SK-N-MC (cell line): ENCODE data around the gene RECQL5.

Experiments
- DNase-seq: peaks from one replicate; pipeline ENCODE4 v3.0.0-alpha.2; 2011; ENCODE audit warnings: low read depth, low spot score
- H3K27ac ChIP-seq: fragments of 200-600 bp; sonication (generic); 2 replicates; pipeline ENCODE4 v1.5.1; 2016; ENCODE audit warnings: mixed run types
- H3K36me3 ChIP-seq: fragments of 200-600 bp; sonication (generic); 2 replicates; pipeline ENCODE4 v1.6.1; 2017; ENCODE audit warnings: antibody characterized with exemption, low read length, mixed read lengths; ENCODE audit not compliant: insufficient read depth
- H3K4me3 ChIP-seq: fragments of 200-600 bp; sonication (generic); 2 replicates; pipeline ENCODE4 v1.5.1; 2016
- H3K9ac ChIP-seq: fragments of 200-600 bp; sonication (generic); 2 replicates; pipeline ENCODE4 v1.8.0; 2017; ENCODE audit warnings: mixed run types, mixed read lengths; ENCODE audit not compliant: insufficient read length
- H3K9me3 ChIP-seq: fragments of 200-600 bp; sonication (generic); 2 replicates; pipeline ENCODE4 v1.6.1; 2017; ENCODE audit warnings: low read depth, mild to moderate bottlenecking, antibody characterized with exemption, low read length, moderate library complexity, mixed read lengths
- EZH2 ChIP-seq: fragments of 200-600 bp; sonication (generic); IDR thresholded peaks from one replicate; pipeline ENCODE4 v1.6.1; 2017; ENCODE audit warnings: antibody characterized with exemption
- FOXP2 ChIP-seq: optimal IDR thresholded peaks from 2 replicates; pipeline ENCODE3; 2011; ENCODE audit warnings: mild to moderate bottlenecking, moderate library complexity; ENCODE audit not compliant: insufficient read depth; ENCODE audit errors: extremely low read length, control extremely low read depth
- POLR2AphosphoS5 ChIP-seq: IDR thresholded peaks from 2 replicates; pipeline ENCODE4 v1.6.1; 2012; ENCODE audit warnings: mild to moderate bottlenecking, low read depth, low read length, borderline replicate concordance

The RECQL5 gene

DNA sequence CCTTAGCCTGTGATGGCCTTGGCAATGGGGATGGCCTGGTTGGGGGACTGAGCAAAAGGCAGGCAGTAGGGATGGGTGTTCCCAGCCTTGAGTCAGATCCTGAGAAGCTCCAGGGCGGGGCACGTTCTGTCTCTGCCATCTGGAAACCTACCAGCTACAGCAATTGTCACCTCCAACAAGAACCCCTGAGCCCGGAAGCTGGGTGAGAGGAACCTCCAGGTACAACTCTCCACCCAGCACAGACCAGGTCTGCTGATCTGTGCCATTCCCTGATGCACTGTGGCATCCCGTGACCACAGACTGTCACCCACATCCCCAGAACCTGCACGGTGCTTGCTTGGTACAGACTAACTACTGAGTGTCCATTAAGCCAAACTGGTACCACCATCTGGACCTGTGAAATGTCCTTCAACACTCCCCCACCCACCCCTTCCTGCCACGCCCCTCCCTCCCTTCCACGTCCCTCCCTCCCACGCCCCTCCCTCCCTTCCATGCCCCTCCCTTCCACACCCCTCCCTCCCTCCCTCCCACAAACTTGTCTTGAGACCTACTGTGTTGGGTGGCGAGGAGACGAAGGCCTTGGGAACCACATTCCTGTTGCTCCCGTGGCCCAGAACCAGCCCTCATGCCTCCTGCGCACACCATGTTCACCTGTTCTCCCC, 62.8 kb downstream of the RECQL5 start:
- TF ChIP-seq EZH2 (no peak), FOXP2 (no peak), POLR2AphosphoS5 (no peak)
- DNase-seq = no peak
- Histone ChIP-seq H3K9ac (no peak overlapping the region), H3K9me3 (no peaks in the 10 kb centered on the region), H3K27ac (no peak overlapping the region), H3K36me3 (no peaks in the 10 kb centered on the region), H3K4me3 (no peak overlapping the region)

DNA sequence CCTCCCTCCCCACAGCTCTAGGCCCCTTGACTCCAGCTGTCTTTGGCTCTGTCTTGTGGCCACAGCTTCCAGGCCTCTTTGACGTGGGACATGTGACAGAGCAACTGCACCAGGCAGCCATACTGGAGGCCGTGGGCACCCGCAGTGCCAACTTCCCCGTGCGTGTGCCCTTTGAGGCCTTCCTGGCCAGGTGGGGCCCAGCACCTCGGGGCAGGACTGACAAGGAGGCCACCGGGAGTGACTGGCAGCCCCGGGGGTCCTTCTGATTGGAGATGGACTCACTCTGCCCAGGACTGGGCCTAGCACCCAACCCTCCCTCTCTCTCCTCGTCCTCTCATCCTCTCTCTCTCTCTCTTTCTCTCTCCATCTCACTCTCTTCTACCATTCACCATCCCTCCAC, 63.8 kb downstream of the RECQL5 start:
- Histone ChIP-seq H3K4me3 (no peak overlapping the region), H3K27ac (no peak overlapping the region), H3K36me3 (no peaks in the 10 kb centered on the region)

DNA sequence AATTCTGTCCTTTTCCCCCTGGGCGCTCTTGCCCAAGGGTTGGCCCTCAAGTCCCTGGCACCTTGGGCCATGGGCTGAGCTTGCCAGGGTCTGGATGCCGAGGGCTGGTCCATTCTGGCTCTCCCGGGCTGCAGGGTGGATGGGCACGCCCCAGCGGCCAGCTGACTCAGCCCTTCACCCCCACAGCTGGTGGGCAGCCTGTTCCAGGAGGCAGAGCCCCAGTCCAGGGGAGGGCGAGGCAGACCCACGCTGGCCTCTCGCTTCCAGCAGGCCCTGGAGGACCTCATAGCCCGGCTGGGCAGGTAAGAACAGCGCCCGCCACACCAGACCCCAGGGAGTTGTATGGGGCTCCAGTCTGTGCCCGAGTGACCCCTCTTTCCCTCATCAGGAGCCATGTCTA, 64.3 kb downstream of the RECQL5 start:
- no peak for TF ChIP-seq POLR2AphosphoS5
- no peak for TF ChIP-seq EZH2
- no peak for TF ChIP-seq FOXP2
- Histone ChIP-seq H3K36me3 (no peaks in the 10 kb centered on the region), H3K9ac (no peak overlapping the region), H3K9me3 (no peaks in the 10 kb centered on the region), H3K27ac (no peak overlapping the region), H3K4me3 (no peak overlapping the region)
- no peak for DNase-seq

More for the DNA sequence above, 63.8 kb downstream of the RECQL5 start:
- TF ChIP-seq POLR2AphosphoS5 = no peak
- TF ChIP-seq FOXP2 = no peak
- TF ChIP-seq EZH2 = no peak
- H3K9ac ChIP-seq = no peak overlapping the region
- DNase-seq = no peak
- H3K9me3 ChIP-seq = no peaks in the 10 kb centered on the region

DNA sequence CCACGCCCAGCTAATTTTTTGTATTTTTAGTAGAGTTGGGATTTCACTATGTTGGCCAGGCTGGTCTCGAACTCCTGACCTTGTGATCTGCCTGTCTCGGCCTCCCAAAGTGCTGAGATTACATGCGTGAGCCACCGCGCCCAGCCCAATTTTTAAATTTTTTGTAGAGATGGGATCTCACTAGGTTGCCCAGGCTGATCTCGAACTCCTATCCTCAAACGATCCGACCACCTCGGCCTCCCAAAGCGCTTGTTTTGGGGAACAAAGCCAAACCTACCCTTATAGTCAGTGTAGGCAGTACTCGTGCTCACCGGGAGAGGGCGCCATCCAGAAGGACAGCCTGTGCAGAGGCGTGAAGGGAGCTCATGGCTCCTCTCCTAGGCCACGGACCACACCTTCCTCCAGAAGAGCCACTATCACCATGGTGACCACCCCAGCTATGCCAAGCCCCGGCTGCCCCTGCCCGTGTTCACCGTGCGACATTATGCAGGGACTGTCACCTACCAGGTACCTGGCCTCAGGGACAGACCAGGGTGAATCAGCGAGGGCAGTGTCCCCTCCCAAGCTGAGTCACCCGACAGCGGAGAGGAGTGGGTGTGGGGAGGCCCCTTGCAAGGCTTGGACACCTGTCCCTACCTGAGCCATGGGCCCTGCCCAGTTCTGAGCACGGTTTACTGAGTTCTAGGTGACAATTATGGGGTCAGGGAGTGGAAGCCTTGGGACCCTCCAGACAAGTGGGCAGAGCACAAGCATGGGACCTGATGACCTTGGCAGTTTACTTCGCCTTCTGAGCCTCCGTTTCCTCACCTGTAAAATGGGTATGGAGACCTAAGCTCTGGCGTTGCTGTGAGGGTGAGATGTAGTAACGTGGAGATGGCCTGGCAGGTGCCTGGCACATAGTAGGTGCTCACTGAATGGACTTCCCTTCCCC, 65.6 kb downstream of the RECQL5 start:
- Histone ChIP-seq H3K36me3 (no peaks in the 10 kb centered on the region), H3K9me3 (no peaks in the 10 kb centered on the region), H3K9ac (no peak overlapping the region), H3K4me3 (no peak overlapping the region), H3K27ac (no peak overlapping the region)
- no peak for DNase-seq
- no peak for TF ChIP-seq EZH2
- TF ChIP-seq POLR2AphosphoS5 = no peak
- TF ChIP-seq FOXP2 = no peak

DNA sequence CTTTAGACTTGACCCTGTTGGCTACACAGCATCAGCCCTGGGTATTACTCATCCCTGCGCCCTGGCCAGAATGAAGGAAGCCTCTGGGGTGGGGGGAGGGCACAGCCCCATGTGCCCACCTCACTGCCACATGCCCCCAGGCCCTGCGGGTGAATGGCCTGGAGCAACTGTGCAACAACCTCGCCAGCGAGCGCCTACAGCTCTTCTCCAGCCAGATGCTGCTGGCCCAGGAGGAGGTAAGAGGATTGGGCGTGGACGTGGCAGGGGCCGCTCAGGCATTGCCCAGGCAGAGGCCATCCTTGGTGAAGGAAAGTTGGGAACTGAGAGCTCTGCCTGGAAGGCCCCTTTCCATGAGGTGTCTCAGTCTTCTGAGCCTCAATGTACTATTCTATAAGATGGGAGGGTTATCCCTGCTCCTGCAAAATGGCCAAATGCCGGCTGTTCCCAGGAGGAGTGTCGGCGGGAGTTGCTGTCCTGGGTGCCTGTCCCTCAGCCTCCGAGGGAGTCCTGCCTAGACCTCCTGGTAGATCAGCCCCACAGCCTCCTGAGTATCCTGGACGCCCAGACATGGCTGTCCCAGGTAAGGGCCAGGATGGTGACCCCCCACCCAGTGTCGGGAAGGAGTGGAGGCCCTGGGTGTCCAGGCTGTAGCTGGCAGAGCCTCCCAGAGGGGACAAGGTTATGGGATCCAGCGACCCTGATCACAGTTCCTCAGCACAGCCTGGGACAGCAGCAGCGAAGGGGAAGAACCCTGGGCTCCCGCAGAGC, 70.5 kb downstream of the RECQL5 start:
- TF ChIP-seq POLR2AphosphoS5 (no peak), FOXP2 (no peak), EZH2 (no peak)
- Histone ChIP-seq H3K4me3 (no peak overlapping the region), H3K27ac (no peak overlapping the region), H3K9me3 (no peaks in the 10 kb centered on the region), H3K9ac (no peak overlapping the region), H3K36me3 (no peaks in the 10 kb centered on the region)
- no peak for DNase-seq

DNA sequence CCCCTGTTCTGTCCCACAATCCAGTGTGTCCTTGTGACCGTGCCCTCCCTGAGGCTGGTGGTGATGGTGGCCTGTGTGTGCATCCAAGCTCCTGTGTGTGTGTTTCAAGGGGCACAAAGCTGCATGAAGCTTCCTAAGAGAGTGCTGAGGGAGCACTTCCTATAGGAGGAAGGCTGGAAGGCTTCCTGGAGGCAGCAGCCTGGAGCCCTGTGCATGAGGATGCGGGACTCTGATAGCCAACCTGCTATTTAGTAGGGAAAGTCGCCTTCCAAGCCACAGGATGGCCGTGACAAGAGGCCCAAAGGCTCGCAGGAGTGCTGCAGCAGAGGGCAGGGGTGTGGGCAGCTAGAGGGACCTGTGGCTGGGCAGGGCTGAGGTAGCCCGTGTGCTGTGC, 71.0 kb downstream of the RECQL5 start:
- Histone ChIP-seq H3K9ac (no peak overlapping the region), H3K36me3 (no peaks in the 10 kb centered on the region), H3K27ac (no peak overlapping the region), H3K9me3 (no peaks in the 10 kb centered on the region), H3K4me3 (no peak overlapping the region)
- no peak for TF ChIP-seq FOXP2
- no peak for TF ChIP-seq POLR2AphosphoS5
- TF ChIP-seq EZH2 = no peak
- DNase-seq = no peak

DNA sequence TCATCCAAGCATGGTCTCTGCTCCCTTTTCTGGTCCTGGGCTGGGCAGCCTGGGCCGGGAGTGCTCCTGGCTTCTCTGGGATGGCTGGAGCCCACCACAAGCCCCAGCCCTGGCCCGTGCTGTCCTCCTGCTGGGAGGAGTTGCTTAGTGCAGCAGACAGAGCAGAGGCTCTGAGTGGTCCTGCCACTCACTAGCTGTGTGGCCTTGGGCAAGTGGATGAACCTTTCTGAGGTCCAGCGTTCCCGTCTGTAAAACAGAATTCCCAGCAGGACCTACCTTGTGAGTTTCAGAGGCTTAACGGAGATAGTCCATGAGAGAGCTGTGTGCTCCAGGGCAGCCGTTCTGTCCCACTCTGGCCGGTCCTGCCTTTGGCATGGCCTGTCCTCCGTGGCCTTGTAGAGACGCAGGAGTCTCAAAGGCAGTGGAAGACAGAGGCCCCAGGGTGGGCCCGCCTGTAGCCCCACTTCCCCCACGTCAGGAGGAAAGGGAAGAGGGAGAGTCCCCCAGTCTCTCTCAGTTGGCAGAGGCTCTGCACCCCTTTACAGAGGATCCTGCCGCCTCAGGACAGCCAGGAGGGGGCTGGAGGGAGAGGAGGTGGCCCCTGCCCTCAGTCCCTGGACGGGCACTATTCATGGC, 71.6 kb downstream of the RECQL5 start:
- Histone ChIP-seq H3K27ac (no peak overlapping the region), H3K4me3 (no peak overlapping the region), H3K9ac (no peak overlapping the region), H3K9me3 (no peaks in the 10 kb centered on the region), H3K36me3 (no peaks in the 10 kb centered on the region)
- DNase-seq = no peak
- TF ChIP-seq FOXP2 (no peak), POLR2AphosphoS5 (no peak), EZH2 (no peak)
